ENCODE measurements around the gene TMEM201. TPM values are rescaled to one million over a fixed set of nuclear protein-coding genes. Genes with fewer than 3 reads are reported as not detected.

Gene TMEM201
- total and polyA plus RNA-seq, 2 of the 4 experiments (the other 2 are of a cell fraction): 1.3 to 8.7 TPM

DNA sequence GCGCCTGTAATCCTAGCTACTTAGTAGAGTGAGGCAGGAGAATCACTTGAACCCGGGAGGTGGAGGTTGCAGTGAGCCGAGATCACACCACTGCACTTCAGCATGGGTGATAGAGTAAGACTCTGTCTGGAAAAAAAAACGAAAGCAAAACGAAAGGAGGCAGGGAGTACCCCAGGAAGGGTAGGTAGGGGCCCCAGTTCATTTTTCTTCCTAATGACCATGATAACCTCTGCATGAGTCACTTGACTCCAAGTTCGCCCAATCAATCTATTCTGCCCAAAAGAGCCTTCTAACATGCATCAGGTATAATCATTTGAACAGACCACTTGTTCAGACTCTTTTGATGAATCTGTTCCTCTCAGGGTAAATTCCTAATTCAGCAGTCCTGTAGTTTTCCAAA, 13.2 kb upstream of the TMEM201 start:
- Histone ChIP-seq H3K23ac (ENCODE audit: low read depth, low read length) (no peak overlapping the region), H3K27ac (ENCODE audit: insufficient read depth, low read length) (no peak overlapping the region), H2BK20ac (ENCODE audit: low read depth, low read length) (no peak overlapping the region), H3K4me1 (ENCODE audit: control insufficient read depth, insufficient read depth, low read length) (no peaks in the 10 kb centered on the region), H2AK5ac (ENCODE audit: low read depth, low read length) (no peak overlapping the region), H4K5ac (ENCODE audit: low read depth, low read length) (no peak overlapping the region), H3K9ac (ENCODE audit: low read depth, low read length) (no peak overlapping the region), H4K20me1 (ENCODE audit: insufficient read depth, low read length) (no peaks in the 10 kb centered on the region), H4K8ac (ENCODE audit: low read depth in 2 of 2, low read length in 2 of 2) (no peak overlapping the region), H3K4me2 (ENCODE audit: low read depth, low read length) (no peak overlapping the region), H3K9me1 (ENCODE audit: insufficient read depth, low read length) (no peaks in the 10 kb centered on the region), H2BK120ac (ENCODE audit: low read depth, low read length) (no peak overlapping the region), H2AFZ (replicated peaks; ENCODE audit: low read length, poor library complexity) (no peak overlapping the region), H3K79me1 (ENCODE audit: low read depth in 1 of 2, low read length in 2 of 2) (no peaks in the 10 kb centered on the region), H3K4me3 (ENCODE audit: insufficient read depth, low read depth, low read length) (no peak overlapping the region), H2AK9ac (replicated peaks; ENCODE audit: low read depth, low read length, poor library complexity) (no peak overlapping the region), H3K18ac (ENCODE audit: low read depth, low read length) (no peak overlapping the region), H3K14ac (replicated peaks; ENCODE audit: low read depth, low read length) (no peak overlapping the region), H2BK15ac (ENCODE audit: low read depth, low read length) (no peak overlapping the region), H3K36me3 (ENCODE audit: control insufficient read depth, insufficient read depth, low read length) (peaks cover 17% of the 10 kb centered on the region), H3K27me3 (ENCODE audit: control insufficient read depth, insufficient read depth, low read length) (no peaks in the 10 kb centered on the region), H4K91ac (ENCODE audit: insufficient read depth, low read depth, low read length) (no peak overlapping the region), H3K9me3 (ENCODE audit: control insufficient read depth, insufficient read depth, low read length) (no peaks in the 10 kb centered on the region), H2BK5ac (ENCODE audit: low read depth, low read length, poor library complexity, severe bottlenecking) (no peak overlapping the region), H3K56ac (ENCODE audit: extremely low read depth, insufficient read depth, low read length) (no peak overlapping the region), H3K4ac (ENCODE audit: low read depth, low read length) (no peak overlapping the region)
- no TSS peak for BruUV-seq (replicated peaks)
- in situ Hi-C loops (cut with MboI; ENCODE audit: low sequenced_read_pairs) (loop anchor here (5.0 to 10.0 kb wide), 2 partner anchors 83 to 301 kb away; no protein-coding TSS in a partner anchor), intact Hi-C loops (cut with micrococcal nuclease) (no loop called here), dilution Hi-C loops (cut with HindIII; ENCODE audit: low sequenced_read_pairs, unreplicated experiment) (no loop called here)
- ChIA-PET CTCF (no interaction called here), POLR2A (ENCODE audit: unreplicated experiment) (no interaction called here)
- no peak for TF ChIP-seq RCOR1 (IDR thresholded peaks at IDR 0.05; ENCODE audit: insufficient replicate concordance, low read length)
- no peak for TF ChIP-seq POLR2A (IDR thresholded peaks at IDR 0.05; ENCODE audit: low read depth, low read length)
- TF ChIP-seq CHD1 (IDR thresholded peaks at IDR 0.05; ENCODE audit: low read depth, low read length): no peak
- TF ChIP-seq RAD21 (IDR thresholded peaks at IDR 0.05; ENCODE audit: low read length): no peak
- no peak for TF ChIP-seq MAZ (IDR thresholded peaks at IDR 0.05; ENCODE audit: borderline replicate concordance, low read depth, low read length)
- TF ChIP-seq USF2 (IDR thresholded peaks at IDR 0.05; ENCODE audit: low read depth, low read length): no peak
- TF ChIP-seq FOS (IDR thresholded peaks at IDR 0.05; ENCODE audit: low read depth, low read length): no peak
- ATAC-seq (ENCODE audit: low read depth): no peak
- WGBS, 2 experiments (ENCODE audit: extremely low coverage in 2 of 2, insufficient read length in 1 of 2): 100% methylated on average over 2 of the region's 6 CpGs; no CpG with 5 or more reads in 1 of the 2 experiments
- DNase-seq: no peak

Data from IMR-90 (cell line).